Hematopoietic multipotent progenitor cell treated with erythropoietin and hydrocortisone succinate and interleukin-3 and kit ligand, for 6 days (in vitro differentiated cells): Measurements from ENCODE around the gene NOXO1.
"Not testable (repeated sequence)": the region's sequence is repeated elsewhere in the genome, so short reads cannot be mapped to it uniquely, and the experiment has no call there.

Experiments
- DNase-seq: peaks from one replicate; pipeline ENCODE4 v3.0.0-alpha.2; 2015

NOXO1 gene

DNA sequence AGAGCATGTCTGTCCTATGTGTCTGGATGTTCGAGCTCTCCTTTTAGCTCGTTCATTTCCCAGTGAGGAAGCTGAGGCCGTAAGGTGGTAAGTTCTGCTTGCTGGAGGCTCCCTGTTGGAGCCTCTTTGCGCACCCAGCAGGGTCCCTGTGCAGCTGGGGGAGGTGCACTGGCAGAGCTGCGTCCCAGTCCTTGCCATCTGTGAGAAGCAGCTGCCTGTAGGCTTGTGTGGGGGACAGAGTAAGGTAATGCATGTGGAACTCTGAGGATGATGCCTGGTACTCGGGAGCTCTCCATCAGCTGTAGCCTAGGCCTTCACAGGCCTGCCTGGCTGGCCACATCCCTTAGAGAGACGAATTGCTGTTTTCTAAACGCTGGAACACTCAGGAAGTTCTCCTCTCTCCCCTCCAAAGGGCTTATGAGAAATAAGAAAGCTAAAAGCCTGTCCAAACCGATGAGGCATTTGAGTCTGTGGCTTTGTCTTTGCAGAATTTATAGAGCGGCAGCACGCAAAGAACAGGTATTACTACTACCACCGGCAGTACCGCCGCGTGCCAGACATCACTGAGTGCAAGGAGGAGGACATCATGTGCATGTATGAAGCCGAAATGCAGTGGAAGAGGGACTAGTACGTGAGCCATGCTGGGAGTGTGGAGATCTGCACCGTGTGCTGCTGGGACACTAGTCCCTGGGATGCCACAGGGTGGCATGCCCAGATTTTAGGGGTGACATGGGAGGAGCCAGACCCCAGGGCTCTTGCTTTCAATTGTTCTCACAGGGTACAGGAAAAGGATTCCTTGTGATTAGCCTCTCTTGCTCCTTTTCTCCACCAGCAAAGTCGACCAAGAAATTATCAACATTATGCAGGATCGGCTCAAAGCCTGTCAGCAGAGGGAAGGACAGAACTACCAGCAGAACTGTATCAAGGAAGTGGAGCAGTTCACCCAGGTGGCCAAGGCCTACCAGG, 20.3 kb downstream of the NOXO1 start:
- peak; percentile 79 for DNase-seq

DNA sequence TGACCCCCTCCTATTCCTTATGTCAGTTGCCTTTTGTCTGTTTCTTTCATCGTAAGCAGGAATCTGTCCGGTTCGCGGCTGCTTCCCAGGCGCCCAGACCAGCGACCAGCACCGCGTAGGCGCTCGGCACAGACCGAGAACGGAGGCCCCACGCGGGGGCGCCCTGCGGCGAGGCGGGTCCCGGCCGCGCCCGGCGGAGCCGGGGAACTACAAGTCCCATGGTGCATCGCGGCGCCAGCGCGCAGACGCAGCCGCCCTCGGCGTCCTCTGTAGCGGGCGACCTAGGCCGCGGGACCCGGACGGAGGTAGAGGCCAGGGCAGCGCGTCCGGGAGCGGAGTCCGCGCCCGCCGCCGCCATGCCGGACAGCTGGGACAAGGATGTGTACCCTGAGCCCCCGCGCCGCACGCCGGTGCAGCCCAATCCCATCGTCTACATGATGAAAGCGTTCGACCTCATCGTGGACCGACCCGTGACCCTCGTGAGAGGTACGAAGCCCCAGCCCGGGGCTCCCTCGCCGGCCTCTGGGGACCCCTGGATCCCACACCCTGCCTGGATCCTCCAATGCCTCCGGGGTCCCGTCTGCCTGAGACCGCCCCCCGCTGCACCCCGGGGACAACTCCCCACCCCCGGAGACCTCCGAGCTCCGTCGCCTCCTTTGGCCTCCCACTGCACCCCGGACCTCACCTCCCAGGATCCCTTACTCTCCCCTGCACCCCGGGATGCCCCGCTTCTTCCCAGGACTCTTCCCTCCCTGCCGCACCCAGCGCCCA, 21.8 kb downstream of the NOXO1 start, which contains the start of gene NDUFB10:
Gene NDUFB10, plus strand, starts transcription at position 270 of the 771 bp plus-strand sequence. Its CDS starts 87 bp downstream, at position 357.
- DNase-seq = peak; percentile 94

- DNase-seq = no peak
Measured at GRCh38 chr16:1958715-1959268, 22.5 kb downstream of the NOXO1 start.

- not testable (repeated sequence) for DNase-seq
Measured at GRCh38 chr16:1958143-1958491, 23.2 kb downstream of the NOXO1 start.

- DNase-seq = not testable (repeated sequence)
Measured at GRCh38 chr16:1957434-1958142, 23.7 kb downstream of the NOXO1 start.

DNA sequence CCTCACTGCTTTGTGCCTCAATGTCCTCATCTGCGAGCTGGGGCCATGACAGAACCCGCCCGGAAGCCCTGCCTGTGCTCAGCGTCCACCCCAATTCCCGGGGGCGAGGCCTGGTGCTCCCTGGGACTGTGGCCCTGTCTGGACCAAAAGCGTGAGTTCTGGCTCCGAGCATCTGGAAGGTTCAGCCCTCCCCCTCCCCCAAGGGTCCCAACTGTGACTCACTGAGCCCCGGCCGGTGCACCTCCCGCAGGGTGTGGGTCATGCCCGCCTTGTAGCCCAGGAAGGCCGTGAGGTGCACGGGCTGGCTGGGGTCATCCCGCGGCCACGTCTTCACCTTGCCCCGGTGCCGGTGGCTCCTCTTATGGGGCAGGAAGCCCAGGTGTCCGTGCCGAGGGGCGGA, 27.5 kb downstream of the NOXO1 start:
- no peak for DNase-seq

DNA sequence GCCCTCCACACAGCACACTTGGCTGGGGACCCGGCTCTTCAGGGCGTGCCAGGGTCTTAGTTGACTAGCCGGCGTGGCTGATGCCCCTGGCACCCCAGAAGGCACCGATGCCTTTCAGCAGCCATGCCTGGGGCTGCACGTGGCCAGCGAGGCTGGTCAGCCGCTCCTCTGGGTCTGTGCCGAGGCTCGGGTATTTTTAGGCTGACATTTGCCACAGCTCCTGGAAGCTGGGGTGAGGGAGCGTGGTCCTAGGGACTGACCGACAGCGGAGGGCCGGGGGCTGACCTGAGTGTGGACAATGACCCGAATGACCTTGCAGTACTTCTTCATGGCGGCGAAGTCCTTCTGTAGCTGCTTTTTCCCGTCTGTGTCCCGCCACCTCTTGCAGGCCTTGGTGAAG, 30.7 kb downstream of the NOXO1 start:
- no peak for DNase-seq

DNA sequence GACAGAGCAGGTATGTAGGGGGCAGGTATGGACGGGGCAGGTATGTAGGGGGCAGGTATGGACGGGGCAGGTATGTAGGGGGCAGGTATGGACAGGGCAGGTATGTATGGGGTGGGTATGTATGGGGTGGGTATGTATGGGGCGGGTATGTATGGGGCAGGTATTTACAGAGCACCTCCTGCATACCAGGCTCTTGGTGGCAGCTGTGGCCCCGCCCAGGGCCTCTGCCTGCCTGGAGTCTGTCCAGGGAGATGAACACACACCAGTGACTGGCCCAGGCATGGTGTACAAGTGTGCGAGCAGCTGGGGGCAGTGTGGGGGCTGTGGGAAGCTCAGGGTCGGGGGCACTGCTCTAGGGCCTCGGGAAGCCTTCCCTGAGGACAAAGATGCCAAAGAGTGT, 31.2 kb downstream of the NOXO1 start:
- DNase-seq = no peak

DNA sequence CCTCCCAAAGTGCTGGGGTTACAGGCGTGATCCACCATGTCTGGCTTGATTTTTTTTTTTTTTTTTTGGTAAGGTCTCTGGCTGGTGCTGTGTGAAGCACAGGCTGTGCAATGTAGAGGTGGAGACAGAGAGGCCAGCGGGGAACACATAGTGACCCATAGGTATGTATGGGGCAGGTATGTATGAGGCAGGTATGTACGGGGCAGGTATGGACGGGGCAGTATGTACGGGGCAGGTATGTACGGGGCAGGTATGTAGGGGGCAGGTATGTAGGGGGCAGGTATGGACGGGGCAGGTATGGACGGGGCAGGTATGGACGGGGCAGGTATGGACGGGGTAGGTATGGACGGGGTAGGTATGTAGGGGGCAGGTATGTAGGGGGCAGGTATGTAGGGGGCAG, 31.8 kb downstream of the NOXO1 start:
- no peak for DNase-seq

- DNase-seq = no peak
Measured at GRCh38 chr16:1947369-1947670, 33.9 kb downstream of the NOXO1 start.

GRCh38 chr16:1946495-1947368, 34.5 kb downstream of the NOXO1 start:
- DNase-seq = no peak

GRCh38 chr16:1945559-1946391, 35.5 kb downstream of the NOXO1 start:
- no peak for DNase-seq

DNA sequence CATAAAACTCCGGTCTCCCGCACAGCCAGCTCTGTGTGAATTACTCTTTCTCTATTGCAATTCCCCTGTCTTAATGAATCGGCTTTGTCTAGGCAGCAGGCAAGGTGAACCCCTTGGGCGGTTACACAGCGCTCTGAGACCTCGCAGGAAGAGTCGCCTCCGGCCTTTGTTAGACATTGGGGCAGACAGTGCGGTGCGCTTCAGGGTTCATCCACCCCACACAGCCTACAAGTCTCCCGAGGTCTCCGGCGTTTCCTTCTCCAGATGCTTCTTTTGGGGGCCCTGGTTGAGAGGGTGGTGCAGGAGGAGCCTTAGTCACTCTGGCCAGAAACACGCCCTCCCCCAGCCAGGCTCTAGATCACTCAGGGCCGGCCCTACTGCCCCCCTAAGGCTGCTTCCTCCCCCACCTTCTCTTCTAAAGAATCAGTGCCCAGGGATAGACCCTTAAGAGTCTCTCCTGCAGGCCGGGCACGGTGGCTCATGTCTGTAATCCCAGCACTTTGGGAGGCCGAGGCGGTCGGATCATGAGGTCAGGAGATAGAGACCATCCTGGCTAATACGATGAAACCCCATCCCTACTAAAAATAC, 36.6 kb downstream of the NOXO1 start:
- no peak for DNase-seq

GRCh38 chr16:1942810-1943726, 38.2 kb downstream of the NOXO1 start, which contains the start of gene MSRB1:
Gene MSRB1 (minus strand): TSS chr16:1943199. CDS start chr16:1943156, 43 bp downstream.
- DNase-seq = peak; percentile 100

DNA sequence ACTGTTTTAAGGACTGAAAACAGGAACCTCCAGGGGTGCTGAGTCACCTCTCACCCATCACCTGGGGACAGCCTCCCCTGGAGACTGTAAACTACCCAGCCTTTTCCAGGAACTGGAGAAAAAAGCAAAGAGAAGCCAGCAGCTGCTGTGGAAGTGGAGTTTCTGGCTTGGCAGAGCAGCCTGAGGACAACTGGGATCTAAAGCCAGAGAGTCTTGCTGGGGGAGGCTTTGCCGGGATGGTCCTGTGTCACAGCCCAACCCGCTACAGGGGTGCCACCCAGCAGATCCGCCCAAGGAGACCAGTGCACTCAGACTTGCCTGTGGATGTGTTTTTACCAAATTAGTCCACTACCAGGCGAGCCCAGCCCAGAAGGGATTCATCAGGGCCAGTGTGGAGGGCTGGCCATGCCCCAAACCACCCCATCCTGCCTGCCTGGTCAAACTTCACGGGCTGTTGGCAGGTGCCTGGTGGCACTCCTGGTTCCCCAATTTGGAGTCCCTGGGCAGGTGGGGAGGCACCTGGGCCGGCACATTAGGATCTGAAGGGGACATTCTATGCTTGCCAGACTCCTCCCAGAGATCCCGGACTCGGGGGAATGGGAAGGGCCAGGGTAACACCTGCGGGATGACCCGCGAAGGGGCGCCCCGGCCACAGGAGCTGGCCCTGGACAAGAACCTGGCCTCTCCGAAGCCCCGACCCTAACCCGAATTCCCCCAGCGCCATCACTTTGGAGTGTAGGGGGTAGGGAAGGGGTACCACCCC, 39.0 kb downstream of the NOXO1 start:
- peak; percentile 47 for DNase-seq

DNA sequence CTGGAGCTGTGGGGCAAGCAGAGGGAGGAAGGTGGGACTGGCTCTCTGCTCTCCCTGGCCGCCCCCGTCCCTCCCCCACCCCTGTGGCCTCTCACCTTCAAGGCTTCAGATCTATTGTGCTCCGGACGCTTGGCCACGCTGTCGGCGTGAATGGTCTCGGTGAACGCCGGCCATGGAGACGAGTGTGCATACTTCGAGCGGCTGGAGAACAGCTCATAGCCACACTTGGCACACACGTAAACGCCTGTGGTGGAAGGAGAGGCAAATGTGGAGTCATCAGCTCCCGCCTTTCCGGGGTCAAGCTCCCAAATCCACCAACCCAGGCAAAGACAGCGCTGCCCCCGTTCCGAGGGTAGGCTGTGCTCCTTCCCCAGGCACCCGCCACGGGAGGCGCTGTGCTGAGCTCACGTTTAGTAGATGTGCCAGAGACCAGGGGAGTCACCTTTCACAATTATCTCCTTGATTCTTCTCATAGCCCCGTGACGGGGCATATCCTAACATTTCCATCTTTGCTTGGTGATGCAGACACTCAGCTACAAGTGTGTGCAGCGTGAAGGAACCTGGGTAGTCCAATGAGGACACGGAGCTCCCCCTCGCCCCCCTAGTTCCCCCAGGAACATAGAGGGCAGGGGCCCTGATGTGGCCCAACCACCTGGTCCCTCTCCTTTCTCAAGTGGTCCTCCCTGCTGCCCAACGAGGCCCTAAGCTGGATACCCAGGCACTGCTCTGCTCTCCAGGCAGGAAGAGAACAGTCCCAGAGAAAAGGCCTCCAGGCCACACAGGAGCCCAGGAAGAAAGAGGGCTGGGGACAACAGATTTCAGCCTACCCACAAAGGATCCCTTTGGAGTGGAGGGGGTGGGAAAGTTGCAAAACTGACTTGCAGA, 39.9 kb downstream of the NOXO1 start:
- no peak for DNase-seq
